HCT116 (cell line): ENCODE measurements around the gene MEGF8. TPM values are rescaled to one million over a fixed set of nuclear protein-coding genes. Genes with fewer than 3 reads are reported as not detected.

ENCODE experiments used
- ATAC-seq: fragments of 200-7000 bp; cut with Tn5 transposase; 2 replicates; pipeline ENCODE4 v1.9.1; 2020; ENCODE audit warnings: mild to moderate bottlenecking, moderate library complexity
- BruUV-seq: library from RNA; stranded (reverse); fragments of 400-500 nt; replicated peaks from 2 replicates; lab custom pipeline; 2021; lab: Mats Ljungman, UMichigan
- CTCF ChIA-PET: fragments of 300-600 bp; sonication (Branson Sonifier 250); formaldehyde crosslinking; loops from one replicate; lab custom pipeline; 2021; ENCODE audit warnings: antibody characterized with exemption; lab: Charles Lee
- POLR2A ChIA-PET: fragments of 300-600, 350-600 bp; sonication (Branson Sonifier 250); formaldehyde crosslinking; loops from one replicate; lab custom pipeline; 2021; ENCODE audit warnings: antibody characterized with exemption; lab: Charles Lee
- RAD21 ChIA-PET, 2 experiments: fragments of 300-600 bp; sonication (Branson Sonifier 250); formaldehyde crosslinking; loops; one replicate each; lab custom pipeline; 2023; ENCODE audit warnings: low total read pairs in 2 of 2; ENCODE audit not compliant: uncharacterized antibody in 2 of 2, unreplicated experiment in 2 of 2, low non-redundant PET in 1 of 2; lab: Charles Lee
- DNase-seq: peaks from one replicate; pipeline ENCODE4 v3.0.0-alpha.2; 2010; ENCODE audit warnings: low read depth, low spot score
- H2AFZ ChIP-seq: fragments of 200-600 bp; shearing (Covaris generic), sonication (generic); 2 replicates; pipeline ENCODE4 v1.6.1; 2017; ENCODE audit warnings: low read depth, mixed run types, mixed read lengths, antibody characterized with exemption, low read length; ENCODE audit not compliant: poor library complexity, severe bottlenecking
- H3K27ac ChIP-seq: 2 replicates; pipeline ENCODE4 v1.5.1; 2012; ENCODE audit warnings: low read depth, low read length
- H3K27me3 ChIP-seq: fragments of 200-600 bp; sonication (generic); 2 replicates; pipeline ENCODE4 v1.6.1; 2016; ENCODE audit warnings: mixed run types, low read length, mixed read lengths; ENCODE audit not compliant: insufficient read depth
- H3K36me3 ChIP-seq, 2 experiments: fragments of 200-500 bp in 1 of 2; fragments of 200-600 bp in 1 of 2; sonication (Bioruptor generic) in 1 of 2; sonication (generic) in 1 of 2; 2 replicates each; pipeline versions ENCODE4 v1.5.1 to v1.6.1; 2014 to 2016; ENCODE audit warnings: low read length in 2 of 2, inconsistent platforms in 1 of 2, mixed read lengths in 1 of 2, mixed run types in 1 of 2; ENCODE audit not compliant: insufficient read depth in 2 of 2, control insufficient read depth in 1 of 2
- H3K4me1 ChIP-seq, 2 experiments: fragments of 200-600 bp in 1 of 2; sonication (generic) in 1 of 2; 2 replicates each; pipeline versions ENCODE4 v1.5.1 to v1.6.1; 2012 to 2017; ENCODE audit warnings: low read length in 2 of 2, inconsistent platforms in 1 of 2, mild to moderate bottlenecking in 1 of 2, mixed read lengths in 1 of 2, mixed run types in 1 of 2, moderate library complexity in 1 of 2; ENCODE audit not compliant: insufficient read depth in 2 of 2, control insufficient read depth in 1 of 2
- H3K4me2 ChIP-seq: fragments of 200-600 bp; sonication (generic); 2 replicates; pipeline ENCODE4 v1.6.1; 2017; ENCODE audit warnings: mixed run types, low read length, mixed read lengths
- H3K4me3 ChIP-seq, 2 experiments: fragments of 200-600 bp in 1 of 2; sonication (generic) in 1 of 2; replicated peaks in 1 of 2; 2 replicates each; pipeline ENCODE4 v1.5.1; 2011 to 2016; ENCODE audit warnings: low read length in 2 of 2, control low read depth in 1 of 2, low read depth in 1 of 2, mild to moderate bottlenecking in 1 of 2, mixed read lengths in 1 of 2, mixed run types in 1 of 2
- H3K79me2 ChIP-seq: fragments of 200-600 bp; sonication (generic); 2 replicates; pipeline ENCODE4 v1.6.1; 2017; ENCODE audit warnings: mild to moderate bottlenecking, mixed run types, low read length, moderate library complexity, mixed read lengths; ENCODE audit not compliant: insufficient read depth
- H3K9ac ChIP-seq: fragments of 200-600 bp; sonication (generic); 2 replicates; pipeline ENCODE4 v1.6.1; 2016; ENCODE audit warnings: low read length, mixed read lengths
- H3K9me2 ChIP-seq: fragments of 200-600 bp; sonication (generic), shearing (Covaris generic); 2 replicates; pipeline ENCODE4 v1.6.1; 2017; ENCODE audit warnings: mixed run types, mild to moderate bottlenecking, moderate library complexity; ENCODE audit not compliant: insufficient read depth
- H3K9me3 ChIP-seq, 2 experiments: fragments of 200-500 bp in 1 of 2; fragments of 200-600 bp in 1 of 2; sonication (Bioruptor generic) in 1 of 2; sonication (generic) in 1 of 2; 2 replicates each; pipeline ENCODE4 v1.6.1; 2014 to 2017; ENCODE audit warnings: low read length in 2 of 2, mixed read lengths in 2 of 2, inconsistent platforms in 1 of 2, low read depth in 1 of 2, mild to moderate bottlenecking in 1 of 2, mixed run types in 1 of 2, moderate library complexity in 1 of 2; ENCODE audit not compliant: control insufficient read depth in 1 of 2, insufficient read depth in 1 of 2
- H4K20me1 ChIP-seq: fragments of 200-600 bp; sonication (generic), shearing (Covaris generic); 2 replicates; pipeline ENCODE4 v1.6.1; 2017; ENCODE audit warnings: mixed run types, mild to moderate bottlenecking, moderate library complexity; ENCODE audit not compliant: insufficient read depth
- ATF3 ChIP-seq: IDR thresholded peaks from 2 replicates; pipeline ENCODE4 v1.6.1; 2012
- CEBPB ChIP-seq: IDR thresholded peaks from 2 replicates; pipeline ENCODE4 v1.6.1; 2012; ENCODE audit warnings: low read depth
- CTCF ChIP-seq, 3 experiments: fragments of 200-600 bp in 1 of 3; sonication (generic) in 1 of 3; IDR thresholded peaks in 2 of 3; conservative IDR thresholded peaks in 1 of 3; 2 replicates each; pipeline ENCODE4 v1.5.1; 2012 to 2017; ENCODE audit warnings: low read depth in 2 of 3, low read length in 2 of 3, antibody characterized with exemption in 1 of 3, borderline replicate concordance in 1 of 3, control low read depth in 1 of 3, mild to moderate bottlenecking in 1 of 3, mixed read lengths in 1 of 3, mixed run types in 1 of 3, moderate library complexity in 1 of 3; ENCODE audit not compliant: insufficient read depth in 1 of 3
- EGR1 ChIP-seq: IDR thresholded peaks from 2 replicates; pipeline ENCODE4 v1.6.1; 2012; ENCODE audit warnings: low read depth
- EZH2 ChIP-seq: fragments of 200-600 bp; sonication (generic); IDR thresholded peaks from 2 replicates; pipeline ENCODE4 v1.6.1; 2017; ENCODE audit warnings: antibody characterized with exemption, mixed run types
- EZH2phosphoT487 ChIP-seq: fragments of 200-600 bp; IDR thresholded peaks from 2 replicates; pipeline ENCODE4 v1.6.1; 2018; ENCODE audit warnings: antibody characterized with exemption, borderline replicate concordance
- JUND ChIP-seq: IDR thresholded peaks from 2 replicates; pipeline ENCODE4 v1.6.1; 2012
- POLR2A ChIP-seq: IDR thresholded peaks from 2 replicates; pipeline ENCODE4 v1.7.0; 2011; ENCODE audit warnings: borderline replicate concordance; ENCODE audit not compliant: insufficient read depth, insufficient read length; ENCODE audit errors: extremely low read depth
- POLR2AphosphoS5 ChIP-seq: IDR thresholded peaks from 2 replicates; pipeline ENCODE4 v1.6.1; 2011; ENCODE audit warnings: mild to moderate bottlenecking, low read depth, low read length, moderate library complexity
- REST ChIP-seq: IDR thresholded peaks from 2 replicates; pipeline ENCODE4 v1.6.1; 2012; ENCODE audit warnings: low read depth
- SIN3A ChIP-seq: IDR thresholded peaks from 2 replicates; pipeline ENCODE4 v1.6.1; 2012; ENCODE audit warnings: low read depth
- SRF ChIP-seq: IDR thresholded peaks from 2 replicates; pipeline ENCODE4 v1.6.1; 2012; ENCODE audit warnings: low read depth
- TCF7L2 ChIP-seq: IDR thresholded peaks from 2 replicates; pipeline ENCODE4 v1.7.0; 2011; ENCODE audit warnings: borderline replicate concordance, inconsistent platforms; ENCODE audit not compliant: insufficient read depth, insufficient read length; ENCODE audit errors: extremely low read depth
- YY1 ChIP-seq: IDR thresholded peaks from 2 replicates; pipeline ENCODE4 v1.6.1; 2011; ENCODE audit warnings: low read length, low read depth, moderate library complexity, mild to moderate bottlenecking; ENCODE audit not compliant: insufficient replicate concordance; ENCODE audit errors: extremely low read depth
- ZBTB33 ChIP-seq: IDR thresholded peaks from 2 replicates; pipeline ENCODE4 v1.6.1; 2011; ENCODE audit warnings: mild to moderate bottlenecking, low read length, moderate library complexity; ENCODE audit not compliant: insufficient replicate concordance; ENCODE audit errors: extremely low read depth
- ZFX ChIP-seq: fragments of 450-650 bp; IDR thresholded peaks from 2 replicates; pipeline ENCODE4 v1.6.1; 2017
- ZNF274 ChIP-seq: fragments of 200-500 bp; sonication (Bioruptor generic); IDR thresholded peaks from 2 replicates; pipeline ENCODE4 v1.6.1; 2014; ENCODE audit warnings: mild to moderate bottlenecking, low read depth, low read length, inconsistent platforms
- intact Hi-C: fragments of 100-400 bp; cut with micrococcal nuclease; formaldehyde crosslinking; loops from 2 replicates; pipeline ENCODE4 v1.10.0; 2022
- total RNA-seq: library from RNA; stranded (reverse); gene quantifications from one replicate; pipeline ENCODE4 v1.2.1, GENCODE V29; 2021; ENCODE audit not compliant: unreplicated experiment

The MEGF8 gene
- total RNA-seq, 1 experiment from 2014 or later = 24.0 TPM

- H3K9me2 ChIP-seq = no peaks in the 10 kb centered on the region
- peaks cover 21 to 45% of the 10 kb centered on the region in 2 experiments; a peak in 3 of 4 replicates for H3K4me1 ChIP-seq
- no peak overlapping the region for H2AFZ ChIP-seq
- ChIA-PET RAD21 (no interaction called here), POLR2A (no interaction called here), CTCF (interaction anchor here (1.8 kb wide), 1 partner anchor 24 kb away, joined by 8 read pairs; no protein-coding TSS in a partner anchor)
- no peaks in the 10 kb centered on the region for H3K36me3 ChIP-seq
- no peak for ATAC-seq
- no peak overlapping the region for H3K4me2 ChIP-seq
- H3K27me3 ChIP-seq = no peaks in the 10 kb centered on the region
- DNase-seq = no peak
- no peaks in the 10 kb centered on the region for H4K20me1 ChIP-seq
- H3K79me2 ChIP-seq = no peaks in the 10 kb centered on the region
- BruUV-seq = no TSS peak
- intact Hi-C loops = no loop called here
- no peak overlapping the region for H3K9ac ChIP-seq
- TF ChIP-seq TCF7L2 (no peak), ZNF274 (no peak), YY1 (no peak), SIN3A (no peak), EZH2 (no peak), SRF (no peak), ZBTB33 (no peak), ATF3 (no peak), CTCF (IDR thresholded peaks at IDR 0.05 in 2 of 3, conservative IDR thresholded peaks at IDR 0.05 in 1 of 3; ENCODE audit: borderline replicate concordance in 1 of 3, insufficient read depth in 1 of 3, low read depth in 2 of 3, low read length in 2 of 3) (no peak), POLR2AphosphoS5 (no peak), JUND (no peak), CEBPB (no peak), ZFX (no peak), EGR1 (no peak), POLR2A (no peak), REST (no peak), EZH2phosphoT487 (no peak)
- no peaks in the 10 kb centered on the region for H3K9me3 ChIP-seq
- H3K4me3 ChIP-seq = no peak overlapping the region
- no peak overlapping the region for H3K27ac ChIP-seq
Observed at GRCh38 chr19:42421101-42421500, 95.7 kb downstream of the MEGF8 start.
